Endothelial cell of umbilical vein (primary cell): ENCODE results near the gene SCN5A. TPM values are rescaled to one million over a fixed set of nuclear protein-coding genes. Genes with fewer than 3 reads are reported as not detected.

Experiments used
- BruUV-seq: library from RNA; stranded (reverse); fragments of 400-500 nt; replicated peaks from 2 replicates; lab custom pipeline; 2021; lab: Mats Ljungman, UMichigan
- CTCF ChIA-PET: fragments of 300-600, 350-600 bp; sonication (Branson Sonifier 250); formaldehyde crosslinking; loops from one replicate; lab custom pipeline; 2021; ENCODE audit warnings: antibody characterized with exemption, inconsistent platforms; lab: Charles Lee
- POLR2A ChIA-PET: fragments of 300-600, 350-600 bp; sonication (Branson Sonifier 250); formaldehyde crosslinking; loops from one replicate; lab custom pipeline; 2021; ENCODE audit warnings: antibody characterized with exemption, inconsistent platforms; lab: Charles Lee
- DNase-seq: peaks from one replicate; pipeline ENCODE4 v3.0.0-alpha.2; 2011; ENCODE audit warnings: low read depth, low spot score
- FAIRE-seq: peaks from 2 replicates; lab custom pipeline; 2011; peaks lifted over from hg19 to GRCh38; lab: Jason Lieb, UNC
- H2AFZ ChIP-seq: 2 replicates; pipeline ENCODE4 v1.6.0; 2012; ENCODE audit warnings: low read depth, low read length, control low read depth, inconsistent platforms
- H3K27ac ChIP-seq: 2 replicates; pipeline ENCODE4 v1.5.1; 2011; ENCODE audit warnings: low read depth, mild to moderate bottlenecking, control low read depth, low read length, moderate library complexity; ENCODE audit not compliant: insufficient read depth
- H3K27me3 ChIP-seq, 2 experiments: 2 replicates each; pipeline versions ENCODE4 v1.6.0 to v1.6.1; 2011; ENCODE audit warnings: low read length in 2 of 2, mixed read lengths in 1 of 2; ENCODE audit not compliant: control insufficient read depth in 2 of 2, insufficient read depth in 2 of 2
- H3K36me3 ChIP-seq, 2 experiments: 2 replicates in 1 of 2; 3 replicates in 1 of 2; pipeline ENCODE4 v1.5.1; 2011; ENCODE audit warnings: low read length in 2 of 2, mild to moderate bottlenecking in 1 of 2, moderate library complexity in 1 of 2; ENCODE audit not compliant: control insufficient read depth in 2 of 2, insufficient read depth in 2 of 2; ENCODE audit errors: extremely low read depth in 1 of 2
- H3K4me1 ChIP-seq: 3 replicates; pipeline ENCODE4 v1.5.1; 2011; ENCODE audit warnings: mild to moderate bottlenecking, low read length; ENCODE audit not compliant: control insufficient read depth, insufficient read depth; ENCODE audit errors: extremely low read depth
- H3K4me2 ChIP-seq: 2 replicates; pipeline ENCODE4 v1.6.1; 2011; ENCODE audit warnings: low read length, control low read depth, mixed read lengths; ENCODE audit not compliant: insufficient read depth
- H3K4me3 ChIP-seq, 3 experiments: fragments of 200-600 bp in 1 of 3; sonication (generic), shearing (Covaris generic) in 1 of 3; replicated peaks in 1 of 3; 2 replicates each; pipeline ENCODE4 v1.5.1; 2011 to 2016; ENCODE audit warnings: control low read depth in 3 of 3, low read length in 3 of 3, mild to moderate bottlenecking in 2 of 3, inconsistent platforms in 1 of 3, low read depth in 1 of 3, moderate library complexity in 1 of 3; ENCODE audit not compliant: insufficient read depth in 1 of 3
- H3K79me2 ChIP-seq: 2 replicates; pipeline ENCODE4 v1.6.0; 2012; ENCODE audit warnings: low read length, inconsistent platforms; ENCODE audit not compliant: control insufficient read depth, insufficient read depth
- H3K9ac ChIP-seq: replicated peaks from 2 replicates; pipeline ENCODE3; 2011; ENCODE audit warnings: low read length, control low read depth; ENCODE audit not compliant: insufficient read depth; ENCODE audit errors: extremely low read depth
- H3K9me1 ChIP-seq: replicated peaks from 3 replicates; pipeline ENCODE4 v1.6.0; 2011; ENCODE audit warnings: mild to moderate bottlenecking, low read length; ENCODE audit not compliant: control insufficient read depth, insufficient read depth; ENCODE audit errors: extremely low read depth
- H3K9me3 ChIP-seq: replicated peaks from 2 replicates; pipeline ENCODE4 v1.5.1; 2012; ENCODE audit warnings: low read length, inconsistent platforms; ENCODE audit not compliant: control insufficient read depth, insufficient read depth
- H4K20me1 ChIP-seq: replicated peaks from 2 replicates; pipeline ENCODE3; 2011; ENCODE audit warnings: mild to moderate bottlenecking, low read length; ENCODE audit not compliant: control insufficient read depth, insufficient read depth; ENCODE audit errors: extremely low read depth
- CTCF ChIP-seq, 2 donors: IDR thresholded peaks; 1 replicate in 1 of 2; 2 replicates in 1 of 2; pipeline ENCODE4 v1.5.1; 2011; ENCODE audit warnings: low read length in 2 of 2, mild to moderate bottlenecking in 2 of 2, moderate library complexity in 2 of 2, control low read depth in 1 of 2, inconsistent platforms in 1 of 2, low read depth in 1 of 2; ENCODE audit not compliant: insufficient read depth in 1 of 2; ENCODE audit errors: extremely low read depth in 1 of 2
- EZH2 ChIP-seq: IDR thresholded peaks from 2 replicates; pipeline ENCODE4 v1.6.1; 2012; ENCODE audit warnings: borderline replicate concordance, low read depth, mild to moderate bottlenecking, moderate library complexity, low read length, inconsistent platforms; ENCODE audit not compliant: severe bottlenecking
- FOS ChIP-seq: IDR thresholded peaks from 2 replicates; pipeline ENCODE4 v1.6.1; 2011; ENCODE audit warnings: mild to moderate bottlenecking, low read length, moderate library complexity, borderline replicate concordance; ENCODE audit not compliant: insufficient read depth
- GATA2 ChIP-seq: IDR thresholded peaks from 2 replicates; pipeline ENCODE4 v1.7.0; 2011; ENCODE audit warnings: low read depth, mild to moderate bottlenecking, moderate library complexity, mixed read lengths, low read length; ENCODE audit not compliant: insufficient read length, insufficient read depth
- JUN ChIP-seq: IDR thresholded peaks from 2 replicates; pipeline ENCODE4 v1.6.1; 2011; ENCODE audit warnings: borderline replicate concordance, low read depth; ENCODE audit not compliant: insufficient read length, insufficient read depth
- MAX ChIP-seq: IDR thresholded peaks from 2 replicates; pipeline ENCODE4 v1.6.1; 2011; ENCODE audit not compliant: insufficient read depth, insufficient read length
- MYC ChIP-seq: IDR thresholded peaks from one replicate; pipeline ENCODE4 v1.6.1; 2011; ENCODE audit warnings: mild to moderate bottlenecking, low read depth, low read length
- POLR2A ChIP-seq: IDR thresholded peaks from 2 replicates; pipeline ENCODE4 v1.6.1; 2012; ENCODE audit warnings: low read depth, mild to moderate bottlenecking, control low read depth, low read length
- POLR2AphosphoS5 ChIP-seq: IDR thresholded peaks from 2 replicates; pipeline ENCODE4 v1.6.1; 2012; ENCODE audit warnings: low read depth, mild to moderate bottlenecking, control low read depth, low read length, moderate library complexity; ENCODE audit not compliant: insufficient read depth
- dilution Hi-C: fragments of 300-500 bp; cut with MboI; formaldehyde crosslinking; loops from one replicate; pipeline ENCODE4 v1.15.0; 2019; ENCODE audit warnings: low sequenced_read_pairs; ENCODE audit not compliant: extremely low pct_ligation_motif_present
- intact Hi-C: fragments of 100-400 bp; cut with micrococcal nuclease; formaldehyde crosslinking; loops from one replicate; pipeline ENCODE4 v1.10.0; 2022
- polyA plus RNA-seq, 4 experiments: library from polyadenylated mRNA; depleted of rRNA in 3 of 4; stranded (reverse) in 3 of 4; unstranded in 1 of 4; fragments of >200 nt; gene quantifications; 2 replicates each; pipeline versions ENCODE4 v1.2.1 to v1.2.3, GENCODE V29; 2011 to 2012; ENCODE audit warnings: missing spikeins in 1 of 4
- total RNA-seq: library from RNA; stranded (reverse); gene quantifications from 2 replicates; pipeline ENCODE4 v1.2.3, GENCODE V29; 2021

Gene SCN5A
- total and polyA plus RNA-seq, 2 donors (not counting 3 experiments of a cell fraction or from before 2014, with no cell fraction given), result 2.7 to 20.0 TPM

- POLR2A ChIA-PET, result no interaction called here
These were observed 46.8 kb downstream of the SCN5A start for GRCh38 chr3:38602576-38603250.

More at GRCh38 chr3:38602576-38603250, 46.8 kb downstream of the SCN5A start:
- dilution Hi-C loops, result no loop called here
- H4K20me1 ChIP-seq, result no peaks in the 10 kb centered on the region
- no peaks in the 10 kb centered on the region for H3K79me2 ChIP-seq
- H3K36me3 ChIP-seq, result no peaks in the 10 kb centered on the region
- intact Hi-C loops, result no loop called here
- H2AFZ ChIP-seq, result no peak overlapping the region
- no peak overlapping the region for H3K4me2 ChIP-seq
- no peaks in the 10 kb centered on the region for H3K4me1 ChIP-seq
- no peak overlapping the region for H3K9ac ChIP-seq
- no peak overlapping the region for H3K27ac ChIP-seq
- no TSS peak for BruUV-seq
- no peak overlapping the region for H3K4me3 ChIP-seq
- DNase-seq (no peak), FAIRE-seq (no peak)
- TF ChIP-seq FOS, result no peak
- TF ChIP-seq MAX, result no peak
- TF ChIP-seq POLR2A, result no peak
- no peak for TF ChIP-seq JUN
- TF ChIP-seq GATA2, result no peak
- no peak for TF ChIP-seq CTCF (IDR thresholded peaks at IDR 0.05; ENCODE audit: extremely low read depth in 1 of 2, insufficient read depth in 1 of 2, low read depth in 1 of 2, low read length in 2 of 2)
- TF ChIP-seq EZH2, result no peak
- no peak for TF ChIP-seq POLR2AphosphoS5
- no peak for TF ChIP-seq MYC
- CTCF ChIA-PET, result no interaction called here
- H3K9me3 ChIP-seq, result no peaks in the 10 kb centered on the region
- no peaks in the 10 kb centered on the region for H3K9me1 ChIP-seq
- no peaks in the 10 kb centered on the region for H3K27me3 ChIP-seq
